ENCODE results near the gene BMP2.

Gene BMP2

DNA sequence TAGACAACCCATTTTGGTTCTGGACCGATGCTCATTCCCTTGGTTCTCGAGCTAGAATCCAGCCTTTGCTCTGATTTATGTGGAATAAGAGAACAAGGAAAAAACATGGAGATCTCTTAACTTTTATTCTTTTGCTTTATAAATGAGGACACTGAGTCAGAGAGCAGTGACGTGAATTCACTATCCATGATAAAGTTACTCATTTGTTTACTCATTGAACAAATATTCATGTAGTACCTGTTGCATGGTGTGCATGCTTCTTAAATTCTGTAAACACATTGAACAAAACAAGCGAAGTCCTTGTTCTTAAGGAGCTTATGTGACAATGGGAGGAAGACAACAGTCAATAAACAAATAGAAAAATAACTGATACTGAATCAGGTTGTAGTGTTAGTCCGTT lies 56.9 kb downstream of the BMP2 start:
- no peak overlapping the region for H3K56ac ChIP-seq (ENCODE audit: low read length)
- no peak overlapping the region for H4K5ac ChIP-seq (ENCODE audit: low read length)

DNA sequence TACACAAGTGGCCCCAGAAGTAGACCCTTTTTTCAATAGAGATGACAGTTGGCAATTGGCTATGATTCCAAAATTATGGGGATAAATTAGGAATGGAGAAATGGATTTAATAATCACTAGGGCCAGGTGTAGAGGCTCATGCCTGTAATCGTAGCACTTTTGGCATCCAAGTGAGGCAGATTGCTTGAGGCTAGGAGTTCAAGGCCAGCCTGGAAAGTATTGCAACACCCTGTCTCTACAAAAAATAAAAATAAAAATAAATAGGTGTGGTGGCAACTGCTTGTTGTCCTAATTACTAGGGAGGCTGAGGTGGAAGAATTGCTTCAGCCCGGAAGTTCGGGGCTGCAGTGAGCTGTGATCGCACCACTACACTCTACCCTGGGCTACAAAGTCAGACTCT lies 60.0 kb downstream of the BMP2 start:
- H2BK5ac ChIP-seq (ENCODE audit: low read length): no peak overlapping the region
- WGBS (ENCODE audit: extremely low coverage, insufficient coverage, low lambda C conversion rate): no CpG with 5 or more reads among the region's 4 CpGs
- no peak overlapping the region for H2BK120ac ChIP-seq (ENCODE audit: low read depth, low read length)

More for the DNA sequence above, 56.9 kb downstream of the BMP2 start:
- no peaks in the 10 kb centered on the region for H3K36me3 ChIP-seq (ENCODE audit: control insufficient read depth, insufficient read depth, low read length)
- peaks cover 2% of the 10 kb centered on the region for H3K4me1 ChIP-seq (ENCODE audit: control insufficient read depth, low read depth, low read length)
- WGBS (ENCODE audit: extremely low coverage, insufficient coverage, low lambda C conversion rate): no CpG with 5 or more reads among the region's 5 CpGs
- no peak overlapping the region for H2BK5ac ChIP-seq (ENCODE audit: low read length)
- no peak overlapping the region for H3K23ac ChIP-seq (ENCODE audit: low read length)
- H2BK15ac ChIP-seq (replicated peaks; ENCODE audit: low read depth): no peak overlapping the region
- H2AK5ac ChIP-seq (ENCODE audit: low read length): no peak overlapping the region
- no peak overlapping the region for H3K4me3 ChIP-seq (ENCODE audit: low read length)
- no peak overlapping the region for H3K27ac ChIP-seq (ENCODE audit: low read depth, low read length)
- DNase-seq: no peak
- H2BK120ac ChIP-seq (ENCODE audit: low read depth, low read length): no peak overlapping the region
- no peaks in the 10 kb centered on the region for H3K79me2 ChIP-seq (ENCODE audit: control insufficient read depth, insufficient read depth, low read length)
- no peaks in the 10 kb centered on the region for H3K27me3 ChIP-seq (ENCODE audit: insufficient read depth, low read length, poor library complexity)
- H4K8ac ChIP-seq (ENCODE audit: low read depth, low read length): no peak overlapping the region
- H3K4ac ChIP-seq (ENCODE audit: low read depth, low read length): no peak overlapping the region
- no peak overlapping the region for H3K4me2 ChIP-seq (ENCODE audit: low read length)
- H3K18ac ChIP-seq (ENCODE audit: low read length): no peak overlapping the region
- H3K9ac ChIP-seq (ENCODE audit: low read length): no peak overlapping the region
- no peaks in the 10 kb centered on the region for H3K79me1 ChIP-seq (ENCODE audit: low read length)

DNA sequence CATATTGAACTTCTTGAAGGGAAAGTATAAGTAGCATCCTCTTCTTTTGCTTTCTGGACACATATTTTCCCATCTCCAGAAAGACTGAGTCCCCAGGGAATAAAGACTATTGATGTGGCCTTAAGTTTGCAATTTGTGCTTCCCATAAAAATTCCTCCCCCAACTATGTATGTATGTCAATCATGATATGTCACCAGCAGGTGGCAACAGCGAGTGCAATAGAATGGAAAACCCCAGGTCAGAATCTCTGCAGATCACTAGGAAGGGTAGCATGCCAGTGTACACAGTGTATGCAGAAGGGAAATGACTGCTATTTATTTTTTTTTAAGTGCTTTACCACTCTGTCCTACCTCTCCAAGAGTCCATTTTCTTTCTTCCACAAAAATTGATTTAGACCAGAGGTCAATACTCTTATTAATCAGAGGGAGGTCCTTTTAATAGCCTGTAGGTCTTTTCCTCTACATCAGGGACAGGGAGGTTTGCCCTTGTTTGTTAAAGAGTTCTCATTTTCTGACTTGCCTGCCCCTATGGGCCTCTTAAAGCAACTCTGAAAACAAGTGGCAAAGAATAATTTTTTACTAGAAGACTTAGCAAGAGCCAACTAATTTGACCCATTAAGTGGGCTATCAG lies 61.4 kb downstream of the BMP2 start:
- peak; percentile 82 for DNase-seq
- H3K36me3 ChIP-seq (ENCODE audit: control insufficient read depth, insufficient read depth, low read length): no peaks in the 10 kb centered on the region
- H2BK5ac ChIP-seq (ENCODE audit: low read length): peak overlapping the region; percentile 26
- no peak overlapping the region for H4K5ac ChIP-seq (ENCODE audit: low read length)
- peak overlapping the region; percentile 10 for H2BK15ac ChIP-seq (replicated peaks; ENCODE audit: low read depth)
- H3K23ac ChIP-seq (ENCODE audit: low read length): no peak overlapping the region
- H3K4ac ChIP-seq (ENCODE audit: low read depth, low read length): peak overlapping the region; percentile 75
- H3K27me3 ChIP-seq (ENCODE audit: insufficient read depth, low read length, poor library complexity): no peaks in the 10 kb centered on the region
- WGBS (ENCODE audit: extremely low coverage, insufficient coverage, low lambda C conversion rate): no CpG with 5 or more reads among the region's 1 CpG
- H3K79me2 ChIP-seq (ENCODE audit: control insufficient read depth, insufficient read depth, low read length): no peaks in the 10 kb centered on the region
- no peak overlapping the region for H3K27ac ChIP-seq (ENCODE audit: low read depth, low read length)
- no peaks in the 10 kb centered on the region for H3K79me1 ChIP-seq (ENCODE audit: low read length)
- no peak overlapping the region for H3K56ac ChIP-seq (ENCODE audit: low read length)
- peak overlapping the region; percentile 74 for H2BK120ac ChIP-seq (ENCODE audit: low read depth, low read length)
- no peak overlapping the region for H2AK5ac ChIP-seq (ENCODE audit: low read length)
- no peak overlapping the region for H3K4me2 ChIP-seq (ENCODE audit: low read length)
- H3K4me3 ChIP-seq (ENCODE audit: low read length): no peak overlapping the region
- H4K8ac ChIP-seq (ENCODE audit: low read depth, low read length): no peak overlapping the region
- no peaks in the 10 kb centered on the region for H3K4me1 ChIP-seq (ENCODE audit: control insufficient read depth, low read depth, low read length)
- H3K18ac ChIP-seq (ENCODE audit: low read length): peak overlapping the region; percentile 84
- no peak overlapping the region for H3K9ac ChIP-seq (ENCODE audit: low read length)

More for the DNA sequence above, 60.0 kb downstream of the BMP2 start:
- no peak overlapping the region for H3K27ac ChIP-seq (ENCODE audit: low read depth, low read length)
- H3K79me2 ChIP-seq (ENCODE audit: control insufficient read depth, insufficient read depth, low read length): no peaks in the 10 kb centered on the region
- no peak overlapping the region for H3K4me2 ChIP-seq (ENCODE audit: low read length)
- peak overlapping the region; percentile 78 for H2BK15ac ChIP-seq (replicated peaks; ENCODE audit: low read depth)
- H4K5ac ChIP-seq (ENCODE audit: low read length): no peak overlapping the region
- no peak overlapping the region for H4K8ac ChIP-seq (ENCODE audit: low read depth, low read length)
- no peak overlapping the region for H3K23ac ChIP-seq (ENCODE audit: low read length)
- no peaks in the 10 kb centered on the region for H3K36me3 ChIP-seq (ENCODE audit: control insufficient read depth, insufficient read depth, low read length)
- no peak overlapping the region for H3K9ac ChIP-seq (ENCODE audit: low read length)
- no peaks in the 10 kb centered on the region for H3K4me1 ChIP-seq (ENCODE audit: control insufficient read depth, low read depth, low read length)
- H3K4me3 ChIP-seq (ENCODE audit: low read length): no peak overlapping the region
- H2AK5ac ChIP-seq (ENCODE audit: low read length): no peak overlapping the region
- DNase-seq: no peak
- no peak overlapping the region for H3K56ac ChIP-seq (ENCODE audit: low read length)
- H3K18ac ChIP-seq (ENCODE audit: low read length): no peak overlapping the region
- H3K4ac ChIP-seq (ENCODE audit: low read depth, low read length): no peak overlapping the region
- no peaks in the 10 kb centered on the region for H3K79me1 ChIP-seq (ENCODE audit: low read length)
- H3K27me3 ChIP-seq (ENCODE audit: insufficient read depth, low read length, poor library complexity): no peaks in the 10 kb centered on the region

DNA sequence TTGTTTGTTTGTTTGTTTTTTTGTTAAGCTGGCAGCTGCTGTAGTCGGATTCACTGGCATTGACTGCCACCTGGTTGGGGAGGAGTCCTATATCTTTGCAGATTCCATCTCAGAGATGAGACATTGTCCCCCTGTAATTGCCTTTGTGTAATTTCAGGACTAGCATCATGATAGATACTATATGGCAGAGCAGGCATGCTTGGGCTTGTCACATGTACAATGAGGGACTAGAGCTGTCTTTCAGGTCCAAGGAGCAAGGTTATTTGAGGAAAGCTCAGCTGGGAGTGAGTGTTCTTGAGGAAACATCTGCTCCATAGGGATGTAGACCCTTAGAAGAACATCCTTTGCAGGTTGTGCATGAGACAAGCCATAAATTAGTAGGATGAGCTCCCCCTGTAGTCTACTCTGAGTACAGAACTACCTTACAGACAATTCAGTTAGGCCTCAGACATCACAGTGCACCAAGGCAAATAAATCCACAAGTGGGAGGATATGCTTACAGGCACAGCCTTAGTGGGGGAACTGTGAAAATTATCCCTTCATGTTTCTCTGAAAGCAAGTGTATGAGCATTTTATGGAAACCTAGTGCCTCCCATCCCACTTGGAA lies 62.1 kb downstream of the BMP2 start:
- H2BK120ac ChIP-seq (ENCODE audit: low read depth, low read length): peak overlapping the region; percentile 77
- H3K23ac ChIP-seq (ENCODE audit: low read length): no peak overlapping the region
- H3K18ac ChIP-seq (ENCODE audit: low read length): peak overlapping the region; percentile 69
- no peaks in the 10 kb centered on the region for H3K79me2 ChIP-seq (ENCODE audit: control insufficient read depth, insufficient read depth, low read length)
- peak; percentile 64 for DNase-seq
- no peak overlapping the region for H3K4me3 ChIP-seq (ENCODE audit: low read length)
- H2BK15ac ChIP-seq (replicated peaks; ENCODE audit: low read depth): no peak overlapping the region
- H4K8ac ChIP-seq (ENCODE audit: low read depth, low read length): no peak overlapping the region
- WGBS (ENCODE audit: extremely low coverage, insufficient coverage, low lambda C conversion rate): no CpG with 5 or more reads among the region's 1 CpG
- no peaks in the 10 kb centered on the region for H3K36me3 ChIP-seq (ENCODE audit: control insufficient read depth, insufficient read depth, low read length)
- H3K4ac ChIP-seq (ENCODE audit: low read depth, low read length): peak overlapping the region; percentile 94
- no peak overlapping the region for H4K5ac ChIP-seq (ENCODE audit: low read length)
- H2AK5ac ChIP-seq (ENCODE audit: low read length): peak overlapping the region; percentile 33
- no peaks in the 10 kb centered on the region for H3K27me3 ChIP-seq (ENCODE audit: insufficient read depth, low read length, poor library complexity)
- no peaks in the 10 kb centered on the region for H3K4me1 ChIP-seq (ENCODE audit: control insufficient read depth, low read depth, low read length)
- H3K56ac ChIP-seq (ENCODE audit: low read length): peak overlapping the region; percentile 58
- H3K27ac ChIP-seq (ENCODE audit: low read depth, low read length): no peak overlapping the region
- peak overlapping the region; percentile 8 for H3K9ac ChIP-seq (ENCODE audit: low read length)
- no peak overlapping the region for H3K4me2 ChIP-seq (ENCODE audit: low read length)
- H3K79me1 ChIP-seq (ENCODE audit: low read length): no peaks in the 10 kb centered on the region
- H2BK5ac ChIP-seq (ENCODE audit: low read length): peak overlapping the region; percentile 74

Data from mesendoderm (in vitro differentiated cells).